Measurements from ENCODE around the gene ADGRL2. TPM values are rescaled to one million over a fixed set of nuclear protein-coding genes. Genes with fewer than 3 reads are reported as not detected.
A peak's percentile ranks its signal among the peaks of the same experiment; 100 is the strongest.

Gene ADGRL2
- total RNA-seq, 1 donor from 2014 or later, result 25.1 TPM

GRCh38 chr1:81899214-81899821 is 98.6 kb downstream of the ADGRL2 start:
- no peak overlapping the region for H3K4me3 ChIP-seq (ENCODE audit: low read depth, low read length)
- no peak for TF ChIP-seq CTCF (IDR thresholded peaks at IDR 0.05; ENCODE audit: insufficient read depth, low read length, poor library complexity, severe bottlenecking)
- no peaks in the 10 kb centered on the region for H3K36me3 ChIP-seq (ENCODE audit: control insufficient read depth, insufficient read depth, low read length)
- no peaks in the 10 kb centered on the region for H3K27me3 ChIP-seq (ENCODE audit: control insufficient read depth, insufficient read depth, low read length)
- no peak for DNase-seq (ENCODE audit: low read depth)

- TF ChIP-seq CTCF (IDR thresholded peaks at IDR 0.05; ENCODE audit: insufficient read depth, low read length, poor library complexity, severe bottlenecking), result no peak
- no peaks in the 10 kb centered on the region for H3K27me3 ChIP-seq (ENCODE audit: control insufficient read depth, insufficient read depth, low read length)
- H3K36me3 ChIP-seq (ENCODE audit: control insufficient read depth, insufficient read depth, low read length), result no peaks in the 10 kb centered on the region
- no peak overlapping the region for H3K4me3 ChIP-seq (ENCODE audit: low read depth, low read length)
- no peak for DNase-seq (ENCODE audit: low read depth)
Measured at GRCh38 chr1:81907575-81907974, 106.8 kb downstream of the ADGRL2 start.

GRCh38 chr1:81912383-81912782 is 111.6 kb downstream of the ADGRL2 start:
- no peaks in the 10 kb centered on the region for H3K36me3 ChIP-seq (ENCODE audit: control insufficient read depth, insufficient read depth, low read length)
- TF ChIP-seq CTCF (IDR thresholded peaks at IDR 0.05; ENCODE audit: insufficient read depth, low read length, poor library complexity, severe bottlenecking), result no peak
- DNase-seq (ENCODE audit: low read depth), result no peak
- no peak overlapping the region for H3K4me3 ChIP-seq (ENCODE audit: low read depth, low read length)
- no peaks in the 10 kb centered on the region for H3K27me3 ChIP-seq (ENCODE audit: control insufficient read depth, insufficient read depth, low read length)

- no peak for DNase-seq (ENCODE audit: low read depth)
- TF ChIP-seq CTCF (IDR thresholded peaks at IDR 0.05; ENCODE audit: insufficient read depth, low read length, poor library complexity, severe bottlenecking), result no peak
- H3K27me3 ChIP-seq (ENCODE audit: control insufficient read depth, insufficient read depth, low read length), result no peaks in the 10 kb centered on the region
Measured at GRCh38 chr1:81915937-81916336, 115.2 kb downstream of the ADGRL2 start.

GRCh38 chr1:81920245-81920740 is 119.6 kb downstream of the ADGRL2 start:
- Histone ChIP-seq H3K4me3 (ENCODE audit: low read depth, low read length) (no peak overlapping the region), H3K27me3 (ENCODE audit: control insufficient read depth, insufficient read depth, low read length) (no peaks in the 10 kb centered on the region), H3K36me3 (ENCODE audit: control insufficient read depth, insufficient read depth, low read length) (no peaks in the 10 kb centered on the region)
- no peak for TF ChIP-seq CTCF (IDR thresholded peaks at IDR 0.05; ENCODE audit: insufficient read depth, low read length, poor library complexity, severe bottlenecking)
- DNase-seq (ENCODE audit: low read depth), result peak; percentile 39

More at GRCh38 chr1:81915937-81916336, 115.2 kb downstream of the ADGRL2 start:
- Histone ChIP-seq H3K36me3 (ENCODE audit: control insufficient read depth, insufficient read depth, low read length) (no peaks in the 10 kb centered on the region), H3K4me3 (ENCODE audit: low read depth, low read length) (no peak overlapping the region)

GRCh38 chr1:81920886-81921285 is 120.2 kb downstream of the ADGRL2 start:
- TF ChIP-seq CTCF (IDR thresholded peaks at IDR 0.05; ENCODE audit: insufficient read depth, low read length, poor library complexity, severe bottlenecking), result no peak
- Histone ChIP-seq H3K36me3 (ENCODE audit: control insufficient read depth, insufficient read depth, low read length) (no peaks in the 10 kb centered on the region), H3K4me3 (ENCODE audit: low read depth, low read length) (no peak overlapping the region), H3K27me3 (ENCODE audit: control insufficient read depth, insufficient read depth, low read length) (no peaks in the 10 kb centered on the region)
- no peak for DNase-seq (ENCODE audit: low read depth)
